ENCODE results near the gene JRKL. TPM values are rescaled to one million over a fixed set of nuclear protein-coding genes. Genes with fewer than 3 reads are reported as not detected.

Gene JRKL
- 6.1 and 11.4 TPM in 2 replicates for total RNA-seq

DNA sequence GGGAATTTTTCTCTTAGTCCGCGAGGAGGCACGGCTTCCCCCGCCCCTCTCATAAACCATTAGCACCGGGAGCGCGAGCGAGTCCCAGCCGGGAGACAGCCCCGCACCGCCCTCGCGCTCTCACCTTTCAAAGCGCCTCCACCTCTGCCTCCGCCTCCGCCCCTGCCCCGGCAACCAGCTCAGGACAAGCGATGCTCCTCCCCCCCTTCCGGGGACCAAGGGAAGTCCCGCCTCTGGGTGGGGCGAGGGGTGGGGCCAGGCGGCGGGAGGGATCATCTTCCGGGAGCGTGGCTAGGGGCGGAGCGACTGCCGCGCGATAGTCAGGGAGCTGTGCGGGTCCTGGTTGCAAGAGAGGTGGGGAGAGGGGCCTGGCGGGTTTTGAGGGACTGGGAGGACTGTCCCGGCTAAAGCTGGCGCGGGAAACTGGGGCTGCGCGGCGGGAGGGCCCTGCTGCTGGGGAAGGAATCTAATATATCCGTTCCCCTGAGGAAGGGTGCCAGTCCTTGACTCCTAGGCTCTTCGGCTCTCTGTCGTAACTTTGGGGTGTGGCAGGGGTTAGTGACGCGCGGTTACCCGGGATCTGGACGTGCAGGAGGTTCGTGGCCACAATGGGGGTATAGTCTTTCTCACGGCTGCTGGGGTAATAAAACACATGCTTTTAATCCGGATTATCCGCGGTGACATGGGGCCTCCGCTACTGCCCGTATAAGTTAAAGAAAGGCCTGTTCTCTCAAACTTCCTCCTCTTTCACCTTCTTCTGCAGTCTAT lies at the start of gene JRKL, which contains the start of gene CCDC82:
JRKL (plus strand) TSS at position 294 of the 768 bp plus-strand sequence. CDS start 637 bp downstream, outside the sequence.
CCDC82 (minus strand) TSS at position 193 of the 768 bp plus-strand sequence. CDS start 5,165 bp downstream, outside the sequence.

GRCh38 chr11:96342961-96343711 lies 46.7 kb upstream of the JRKL start, which contains the start of gene MAML2:
TSS of gene MAML2 (minus strand) at chr11:96343195. CDS start at chr11:96341895, 1,300 bp downstream.

Other genes with a start within 250 kb of the JRKL start
- 3.7 and 5.0 TPM in 2 replicates for gene MAML2, start 46.8 kb upstream of the JRKL start, total RNA-seq
- 15.2 and 22.3 TPM in 2 replicates for gene CCDC82, start 101 bp upstream of the JRKL start, total RNA-seq

Measured in endothelial cell of coronary artery (primary cell).